Fibroblast of skin of left biceps (primary cell): ENCODE data around the gene PPARA.

ENCODE experiments used
- DNase-seq, 2 experiments: peaks; one replicate each; pipeline ENCODE4 v3.0.0-alpha.2; 2013; ENCODE audit warnings: low read depth in 2 of 2

The PPARA gene

DNA sequence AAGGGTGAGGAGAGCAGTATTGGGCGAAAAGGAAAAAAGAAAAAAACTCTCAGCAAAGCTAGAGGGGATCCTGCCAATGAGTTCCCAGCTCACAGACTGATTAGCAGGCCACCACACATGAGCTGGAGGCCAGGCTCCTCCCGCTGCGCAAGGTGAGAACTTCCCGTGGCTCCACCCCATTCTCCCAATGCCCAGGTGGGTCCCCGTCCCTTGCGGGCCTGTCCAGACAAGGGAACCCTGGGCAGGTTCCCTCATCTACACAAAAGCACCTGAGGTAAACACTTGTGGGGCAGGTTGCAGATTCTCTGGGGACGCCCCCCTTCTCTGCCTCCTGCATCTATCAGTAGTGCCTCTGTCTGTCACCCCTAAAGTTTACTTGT lies 53.3 kb downstream of the PPARA start:
- DNase-seq = no peak

- DNase-seq = no peak
Measured at GRCh38 chr22:46209262-46209661, 58.9 kb downstream of the PPARA start.

- no peak for DNase-seq
Measured at GRCh38 chr22:46212195-46212594, 61.9 kb downstream of the PPARA start.

DNA sequence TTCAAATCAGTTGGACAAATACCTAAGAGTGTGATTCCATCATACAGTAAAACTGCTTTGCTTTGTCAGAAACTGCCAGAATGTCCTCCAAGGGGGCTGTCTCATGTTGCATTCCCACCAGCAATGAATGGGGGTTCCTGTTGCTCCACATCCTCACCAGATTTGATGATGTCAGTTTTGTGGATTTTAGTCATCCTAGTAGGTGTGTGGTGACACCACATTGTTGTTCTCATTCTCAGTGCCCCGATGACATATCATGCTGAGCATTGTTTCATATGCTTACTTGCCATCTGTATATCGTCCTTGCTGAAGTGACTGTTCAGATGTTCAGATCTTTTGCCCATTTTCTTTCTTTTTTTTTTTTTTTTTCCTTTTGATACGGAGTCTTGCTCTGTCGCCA lies 62.7 kb downstream of the PPARA start:
- DNase-seq = no peak

DNA sequence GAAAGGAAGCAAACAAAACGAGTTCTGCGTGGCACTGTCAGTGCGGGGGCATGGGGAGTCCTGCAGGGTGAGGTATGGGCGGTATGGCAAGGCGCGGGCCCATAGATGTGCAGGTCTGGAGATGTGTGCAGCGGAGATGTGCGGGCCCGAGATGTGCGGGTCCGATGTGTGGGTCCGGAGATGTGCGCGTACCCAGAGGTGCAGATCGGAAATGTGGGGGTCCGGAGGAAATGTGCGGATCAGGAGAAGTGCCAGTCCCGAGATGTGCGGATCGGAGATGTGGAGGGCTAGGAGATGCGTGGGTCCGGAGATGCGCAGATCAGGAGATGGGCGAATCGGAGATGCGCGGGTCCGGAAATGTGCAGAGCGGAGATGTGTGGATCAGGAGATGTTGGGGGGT lies 63.8 kb downstream of the PPARA start:
- no peak for DNase-seq

DNA sequence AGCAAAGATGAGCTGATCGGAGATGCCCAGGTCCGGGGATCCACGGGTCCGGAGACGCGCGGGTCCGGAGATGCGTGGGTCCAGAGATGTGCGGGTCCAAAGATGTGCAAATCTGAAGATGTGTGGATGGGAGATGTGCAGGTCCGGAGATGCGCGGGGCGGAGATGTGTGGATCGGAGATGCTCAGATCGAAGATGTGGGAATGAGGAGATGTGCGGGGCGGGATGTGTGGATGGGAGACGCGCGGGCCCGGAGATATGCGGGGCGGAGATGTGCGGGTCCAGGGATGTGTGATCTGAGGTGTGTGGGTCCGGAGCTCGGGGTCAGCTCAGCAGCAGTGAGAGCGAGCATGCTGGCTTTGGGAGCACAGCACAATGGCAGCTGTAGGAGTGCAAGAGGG lies 64.3 kb downstream of the PPARA start:
- DNase-seq = no peak

DNA sequence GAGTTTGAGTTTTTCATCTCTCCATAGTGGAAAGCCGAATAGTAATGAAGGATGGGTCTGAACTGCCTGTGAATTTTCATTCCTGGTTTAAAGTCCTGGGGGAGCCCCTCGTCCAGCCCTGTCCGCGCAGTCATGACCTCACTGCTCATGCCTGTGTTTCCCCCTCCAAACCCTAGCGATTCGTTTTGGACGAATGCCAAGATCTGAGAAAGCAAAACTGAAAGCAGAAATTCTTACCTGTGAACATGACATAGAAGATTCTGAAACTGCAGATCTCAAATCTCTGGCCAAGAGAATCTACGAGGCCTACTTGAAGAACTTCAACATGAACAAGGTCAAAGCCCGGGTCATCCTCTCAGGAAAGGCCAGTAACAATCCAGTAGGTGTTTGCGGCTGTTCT lies 69.3 kb downstream of the PPARA start:
- no peak for DNase-seq

DNA sequence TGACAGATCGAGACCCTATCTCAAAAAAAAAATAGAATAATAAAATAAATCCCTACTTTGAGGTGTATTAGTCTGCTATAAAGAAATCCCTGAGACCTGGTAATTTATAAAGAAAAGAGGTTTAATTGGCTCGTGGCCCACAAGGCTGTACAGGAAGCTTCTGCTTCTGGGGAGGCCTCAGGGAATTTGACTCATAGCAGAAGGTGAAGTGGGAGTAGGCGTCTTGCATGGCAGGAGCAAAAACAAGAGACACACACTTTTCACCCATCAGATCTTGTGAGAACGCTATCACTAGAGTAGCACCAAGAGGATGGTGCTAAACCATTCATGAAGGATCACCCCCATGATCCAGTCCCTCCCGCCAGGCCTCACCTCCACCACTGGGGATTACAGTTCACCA lies 70.6 kb downstream of the PPARA start:
- no peak for DNase-seq

GRCh38 chr22:46224044-46224897 lies 73.9 kb downstream of the PPARA start:
- DNase-seq = no peak

- no peak for DNase-seq
Measured at GRCh38 chr22:46224898-46225290, 74.6 kb downstream of the PPARA start.

DNA sequence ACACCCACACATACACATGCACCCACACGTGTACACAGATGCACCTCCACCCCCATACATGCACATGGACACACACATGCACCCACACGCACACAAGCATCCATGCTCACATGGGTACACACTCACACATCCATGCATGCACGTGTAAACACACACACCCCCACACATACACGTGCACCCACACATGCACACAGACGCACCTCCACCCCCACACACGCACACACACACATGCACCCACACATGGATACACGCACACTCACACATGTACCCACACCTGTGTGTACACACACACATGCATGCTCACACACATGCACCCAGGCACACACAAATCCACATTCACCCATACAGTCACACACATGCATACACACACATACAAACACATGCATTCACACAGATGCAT lies 75.3 kb downstream of the PPARA start:
- no peak for DNase-seq

DNA sequence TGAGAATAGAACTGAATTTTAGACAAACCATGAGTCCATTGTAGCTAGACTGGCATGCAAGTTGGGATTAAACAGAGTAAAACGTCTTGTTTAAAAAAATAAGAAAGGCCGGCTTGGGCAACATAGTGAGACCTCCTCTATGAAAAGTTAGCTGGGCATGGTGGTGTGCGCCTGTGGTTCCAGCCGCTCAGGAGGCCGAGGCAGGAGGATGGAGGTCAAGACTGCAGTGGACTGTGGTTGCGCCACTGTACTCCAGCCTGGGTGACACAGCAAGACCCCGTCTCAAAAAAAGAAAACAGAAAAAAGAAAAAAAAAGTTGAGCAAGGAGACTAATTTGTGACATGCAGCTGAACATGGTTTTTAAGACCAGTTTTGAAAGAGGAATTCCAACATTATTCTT lies 76.3 kb downstream of the PPARA start:
- no peak for DNase-seq

GRCh38 chr22:46229701-46230100 lies 79.4 kb downstream of the PPARA start:
- DNase-seq = no peak

GRCh38 chr22:46230262-46230901 lies 80.1 kb downstream of the PPARA start:
- DNase-seq = no peak

DNA sequence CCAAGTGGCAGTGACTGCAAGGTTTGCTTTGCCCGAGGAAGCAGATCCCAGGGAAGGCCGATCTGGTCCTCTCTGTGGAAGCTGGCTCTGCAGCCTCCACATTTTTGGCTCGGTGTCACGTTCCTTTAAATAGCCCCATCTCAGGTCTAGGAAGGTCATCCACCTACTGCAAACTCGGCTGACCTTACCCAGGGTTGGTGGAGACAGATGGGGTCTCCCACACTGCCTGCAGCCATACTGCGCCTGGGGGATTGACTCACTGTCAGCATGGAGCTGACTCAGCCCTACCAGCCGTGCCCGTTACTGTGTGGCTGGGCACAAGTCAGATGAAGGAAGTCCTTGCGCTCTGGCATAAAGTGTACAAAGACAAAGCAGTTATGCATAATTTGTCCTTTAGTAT lies 82.9 kb downstream of the PPARA start:
- no peak for DNase-seq

GRCh38 chr22:46234969-46235368 lies 84.6 kb downstream of the PPARA start:
- no peak for DNase-seq

DNA sequence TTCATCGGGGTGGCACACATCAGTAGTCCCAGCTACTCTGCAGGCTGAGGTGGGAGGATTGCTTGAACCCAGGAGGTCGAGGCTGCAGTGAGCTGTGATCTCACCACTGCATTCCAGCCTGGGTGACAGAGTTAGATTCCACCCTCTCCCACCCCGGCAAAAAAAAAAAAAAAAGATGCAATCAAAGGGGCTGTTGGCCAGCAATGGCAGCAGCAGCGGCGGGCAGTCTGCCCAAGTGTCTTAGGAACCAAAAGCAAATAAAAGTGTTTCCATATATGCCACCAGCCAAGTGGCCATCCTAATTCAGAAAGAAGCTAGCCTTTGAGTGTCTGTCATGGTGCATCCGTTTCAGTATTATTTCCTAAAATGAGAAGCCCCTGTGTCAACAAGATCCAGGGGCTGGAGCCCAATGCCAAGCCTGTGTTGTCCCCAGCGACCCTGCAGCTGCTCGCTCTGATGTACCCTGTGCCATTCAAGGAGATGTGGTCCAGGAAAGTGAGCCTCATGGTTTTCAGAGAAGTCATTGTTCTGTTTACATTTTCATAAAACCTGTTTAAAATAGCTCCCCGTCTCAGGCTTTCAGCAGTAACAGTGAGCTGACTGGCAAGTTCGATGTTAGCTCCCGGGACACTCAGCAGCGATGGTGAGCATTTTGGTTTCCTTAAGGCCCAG lies 87.3 kb downstream of the PPARA start:
- DNase-seq = no peak

GRCh38 chr22:46238541-46238940 lies 88.2 kb downstream of the PPARA start:
- DNase-seq = no peak

DNA sequence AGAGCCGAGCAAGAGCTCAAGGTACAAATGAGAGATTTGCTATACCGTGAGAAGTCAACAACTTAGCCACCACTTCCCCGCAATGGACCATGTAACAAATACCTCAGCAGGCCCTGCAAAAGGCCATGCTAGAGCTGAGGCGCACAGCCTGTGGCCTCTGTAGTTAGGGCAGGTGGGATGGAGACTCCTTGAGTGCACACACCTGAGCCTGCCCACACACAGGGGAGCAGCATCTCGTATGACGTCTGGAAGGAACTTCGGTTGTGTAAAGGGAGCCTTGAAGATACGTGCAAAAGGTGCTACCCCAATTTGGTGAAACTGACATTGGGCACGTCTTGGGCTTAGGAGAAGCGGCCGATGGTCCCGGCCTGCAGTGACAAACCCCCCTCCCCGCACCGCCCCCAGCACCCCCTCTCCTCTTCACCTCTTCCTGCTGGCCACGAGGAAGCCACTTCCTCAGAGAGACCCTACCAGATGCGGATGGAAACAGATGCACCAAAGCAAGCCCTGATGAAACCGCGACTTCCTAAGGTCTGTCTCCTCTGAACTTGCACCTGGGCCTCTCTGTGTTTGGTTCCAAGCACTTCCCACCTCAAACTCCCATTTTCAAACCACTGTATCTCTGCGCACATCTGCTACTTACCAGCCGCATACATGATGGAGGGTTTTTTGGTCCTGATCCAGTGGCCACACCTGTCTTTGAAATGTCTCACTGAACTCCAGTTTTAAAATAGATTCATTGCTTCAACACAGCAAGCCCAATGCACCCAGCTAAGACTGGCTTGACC lies 89.1 kb downstream of the PPARA start:
- no peak for DNase-seq

DNA sequence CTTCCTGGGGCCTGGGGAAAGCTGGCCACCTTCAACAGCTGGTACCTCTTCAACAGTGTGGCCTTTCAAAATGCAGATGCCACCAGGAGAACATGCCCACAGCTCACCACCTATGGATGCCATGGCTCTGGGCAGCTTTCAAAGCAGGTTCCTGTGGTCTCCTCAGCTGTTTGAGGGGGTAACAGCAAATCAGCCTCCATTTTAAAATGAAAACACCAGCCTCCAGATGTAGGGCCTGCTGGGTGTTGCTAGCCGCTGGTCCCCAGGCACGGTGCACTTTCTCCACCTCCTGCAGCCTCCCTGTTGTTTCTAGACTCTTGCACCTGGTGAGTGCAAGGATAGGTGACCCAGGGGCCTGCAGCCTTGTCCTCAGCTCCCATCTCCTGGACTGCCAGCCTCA lies 89.7 kb downstream of the PPARA start:
- no peak for DNase-seq

GRCh38 chr22:46240506-46240905 lies 90.2 kb downstream of the PPARA start:
- no peak for DNase-seq

DNA sequence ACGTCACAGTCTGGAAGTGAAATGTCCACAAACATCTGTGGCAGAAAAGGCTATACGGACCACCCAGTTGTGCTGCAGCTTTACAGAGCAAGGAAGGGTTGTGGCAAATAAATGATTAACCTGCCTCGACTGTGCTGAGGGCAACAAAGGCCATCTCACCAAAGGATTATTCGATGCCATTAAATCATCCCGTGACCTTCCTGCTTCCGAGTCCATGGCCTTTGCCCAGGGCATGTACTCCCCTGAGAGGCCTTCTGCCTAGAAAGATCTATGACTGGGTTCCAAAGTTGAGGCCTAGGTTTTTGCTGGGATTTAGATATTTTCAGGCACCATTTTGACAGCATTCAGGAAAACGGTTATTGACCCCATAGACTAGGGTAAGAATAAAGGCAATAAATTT lies 90.6 kb downstream of the PPARA start:
- DNase-seq = no peak
